ENCODE measurements around the gene ARPP21.

ARPP21 gene

DNA sequence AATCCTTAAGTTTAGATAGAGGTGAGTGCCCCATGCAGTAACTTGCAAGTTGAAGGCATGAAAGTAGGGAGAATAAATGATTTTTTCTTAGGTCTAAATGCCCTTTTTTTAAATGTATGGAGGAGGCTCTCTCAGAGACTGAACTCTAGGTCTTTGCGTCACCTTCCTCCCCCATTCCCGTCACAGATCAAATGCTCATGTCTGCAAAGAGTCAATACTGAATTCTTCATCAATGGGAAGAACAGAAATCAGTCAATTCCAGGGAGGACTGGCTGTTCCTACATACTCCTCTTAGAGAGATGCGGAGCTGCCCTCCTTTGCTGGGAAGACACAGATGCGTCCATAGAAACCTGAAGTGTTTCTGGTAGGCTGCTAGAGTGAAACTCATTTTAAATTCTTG, 98.2 kb downstream of the ARPP21 start:
- no peak for DNase-seq (ENCODE audit: low read depth in 2 of 2)

DNA sequence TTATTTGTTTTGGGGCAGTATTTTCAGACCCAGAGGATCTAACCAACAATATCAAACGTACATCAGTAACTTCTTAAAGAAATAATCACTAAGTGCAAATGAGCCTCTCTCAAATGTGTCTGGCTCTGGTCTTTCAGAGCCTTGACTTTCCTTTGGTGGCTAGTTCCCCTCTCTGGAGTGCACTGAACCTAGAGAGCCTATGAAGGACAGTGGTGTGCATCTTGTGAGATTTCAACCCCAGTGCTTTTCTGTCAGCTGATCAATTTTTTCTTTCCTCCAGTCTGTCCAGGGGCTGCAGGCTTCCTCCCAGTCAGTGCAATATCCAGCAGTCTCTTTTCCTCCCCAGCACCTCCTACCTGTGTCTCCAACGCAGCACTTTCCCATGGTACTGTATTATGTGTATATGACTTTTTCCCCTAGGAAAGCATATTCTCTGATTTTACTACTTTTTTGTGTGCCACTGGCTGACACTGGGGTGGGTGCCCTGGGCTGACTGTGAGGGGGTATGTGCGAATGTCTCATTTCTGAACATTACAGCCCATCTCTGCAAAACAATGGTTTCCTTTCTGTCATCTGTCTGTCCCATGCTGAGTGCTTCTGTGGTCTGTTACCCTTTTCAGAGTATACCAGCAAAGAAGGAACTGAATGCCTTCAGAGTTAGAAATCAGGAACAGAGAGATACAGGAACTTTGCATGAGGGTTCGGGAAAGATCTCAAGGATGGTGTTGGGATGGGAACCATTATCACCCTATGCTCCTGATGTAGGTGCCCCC, 98.8 kb downstream of the ARPP21 start:
- DNase-seq (ENCODE audit: low read depth in 2 of 2) = no peak

DNA sequence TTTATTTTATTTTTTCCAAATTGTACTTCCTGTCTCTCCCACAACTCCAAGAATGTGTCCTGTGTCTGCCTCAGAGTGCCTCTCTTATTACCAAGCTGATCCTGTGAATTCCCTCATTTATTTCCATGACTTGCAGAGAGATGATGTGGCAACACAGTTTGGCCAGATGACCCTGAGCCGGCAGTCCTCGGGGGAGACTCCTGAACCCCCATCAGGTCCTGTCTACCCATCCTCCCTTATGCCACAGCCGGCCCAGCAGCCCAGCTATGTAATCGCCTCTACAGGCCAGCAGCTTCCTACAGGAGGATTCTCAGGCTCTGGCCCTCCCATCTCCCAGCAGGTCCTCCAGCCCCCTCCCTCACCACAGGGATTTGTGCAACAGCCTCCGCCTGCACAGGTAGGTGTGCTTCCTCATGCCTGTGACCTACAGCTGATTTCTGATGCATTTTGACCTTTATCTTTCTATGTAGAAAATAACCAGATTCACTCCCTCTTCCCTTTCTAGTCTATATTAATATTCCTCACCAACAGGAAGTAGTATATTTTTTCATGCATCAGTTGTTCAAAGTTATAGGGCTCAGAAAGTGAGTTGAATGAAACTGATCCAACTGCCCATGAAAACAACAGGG, 100.0 kb downstream of the ARPP21 start:
- DNase-seq (ENCODE audit: low read depth in 2 of 2) = no peak

DNA sequence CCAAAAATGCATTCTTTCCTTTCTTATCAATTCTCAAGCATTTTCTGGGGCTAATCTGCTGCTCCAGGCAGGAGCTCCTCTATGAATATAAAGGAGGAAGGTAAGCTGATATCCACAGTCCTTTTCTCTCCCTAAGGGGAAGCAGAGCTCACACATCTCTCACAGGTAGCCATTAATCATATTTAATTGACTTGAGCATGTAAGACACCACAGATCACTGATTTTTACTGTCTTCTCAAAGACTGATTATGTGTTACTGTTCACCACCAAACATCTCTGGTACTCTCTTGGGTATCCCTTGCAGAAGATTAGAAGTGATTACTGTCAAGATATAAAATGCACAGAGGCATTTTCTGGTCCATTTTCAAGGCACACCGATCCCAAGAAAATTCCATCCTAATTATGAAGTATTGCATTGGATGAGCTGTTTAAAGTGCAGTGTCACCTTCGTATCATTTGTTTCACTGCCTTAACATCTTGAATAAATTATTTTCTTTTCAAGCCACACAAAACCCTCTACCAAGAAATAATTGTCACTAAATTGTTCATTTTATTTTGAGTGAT, 100.7 kb downstream of the ARPP21 start:
- no peak for DNase-seq (ENCODE audit: low read depth in 2 of 2)

DNA sequence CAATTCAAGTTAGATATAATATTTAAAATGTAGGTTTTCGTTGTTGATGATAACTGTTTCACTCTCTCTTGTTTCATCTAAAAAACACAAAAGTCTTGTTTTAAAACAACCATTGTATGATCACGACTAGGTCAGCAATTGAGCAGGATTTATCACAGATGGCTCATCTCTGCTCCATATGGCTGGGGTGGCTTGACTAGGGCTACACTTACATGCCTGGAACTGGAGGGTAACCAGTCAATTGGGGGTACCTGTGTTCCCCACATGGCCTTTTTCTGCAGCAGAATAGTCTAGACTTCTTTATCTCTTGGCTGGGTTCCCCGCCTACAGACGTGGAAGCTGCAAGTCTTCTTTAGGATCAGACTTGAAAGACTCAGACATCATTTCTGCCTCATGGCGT, 103.9 kb downstream of the ARPP21 start:
- DNase-seq (ENCODE audit: low read depth in 2 of 2) = no peak

DNA sequence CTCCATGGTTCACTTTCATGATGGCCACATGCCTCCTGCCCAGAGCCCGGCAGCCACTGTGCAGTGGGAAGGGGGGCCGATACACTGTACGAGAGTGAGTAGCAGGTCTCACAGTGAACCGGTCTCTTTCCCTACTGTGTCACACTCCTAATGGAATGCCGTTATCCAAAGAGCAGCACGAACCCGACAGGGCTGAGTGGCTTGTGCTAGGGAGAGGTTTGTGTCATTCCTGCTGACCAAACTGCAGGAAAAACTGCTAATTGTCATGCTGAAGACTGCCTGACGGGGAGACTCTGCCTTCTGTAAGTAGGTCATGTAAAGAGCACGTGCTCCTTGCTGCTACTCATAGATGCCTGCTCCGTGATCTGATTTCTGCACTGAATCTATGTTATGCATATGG, 105.1 kb downstream of the ARPP21 start:
- no peak for DNase-seq (ENCODE audit: low read depth in 2 of 2)

DNA sequence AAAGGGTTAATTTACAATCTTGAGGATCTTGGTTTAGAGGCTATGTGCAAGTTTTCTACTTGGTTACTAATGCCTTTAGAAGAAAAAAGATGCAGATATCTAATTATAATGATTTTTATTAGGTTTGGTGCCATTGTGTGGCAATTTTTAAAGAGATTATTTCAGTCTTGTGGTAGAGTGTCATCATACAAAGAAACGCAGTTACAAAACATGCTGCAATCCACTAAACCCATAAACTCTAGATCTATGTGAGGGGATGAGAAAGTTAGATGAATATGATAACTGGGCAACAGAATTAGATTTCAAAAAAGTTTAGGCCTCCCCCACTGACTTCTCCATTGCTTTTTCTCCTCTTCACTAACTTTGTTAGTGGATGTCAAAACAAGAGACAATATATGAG, 106.0 kb downstream of the ARPP21 start:
- DNase-seq (ENCODE audit: low read depth in 2 of 2) = no peak

DNA sequence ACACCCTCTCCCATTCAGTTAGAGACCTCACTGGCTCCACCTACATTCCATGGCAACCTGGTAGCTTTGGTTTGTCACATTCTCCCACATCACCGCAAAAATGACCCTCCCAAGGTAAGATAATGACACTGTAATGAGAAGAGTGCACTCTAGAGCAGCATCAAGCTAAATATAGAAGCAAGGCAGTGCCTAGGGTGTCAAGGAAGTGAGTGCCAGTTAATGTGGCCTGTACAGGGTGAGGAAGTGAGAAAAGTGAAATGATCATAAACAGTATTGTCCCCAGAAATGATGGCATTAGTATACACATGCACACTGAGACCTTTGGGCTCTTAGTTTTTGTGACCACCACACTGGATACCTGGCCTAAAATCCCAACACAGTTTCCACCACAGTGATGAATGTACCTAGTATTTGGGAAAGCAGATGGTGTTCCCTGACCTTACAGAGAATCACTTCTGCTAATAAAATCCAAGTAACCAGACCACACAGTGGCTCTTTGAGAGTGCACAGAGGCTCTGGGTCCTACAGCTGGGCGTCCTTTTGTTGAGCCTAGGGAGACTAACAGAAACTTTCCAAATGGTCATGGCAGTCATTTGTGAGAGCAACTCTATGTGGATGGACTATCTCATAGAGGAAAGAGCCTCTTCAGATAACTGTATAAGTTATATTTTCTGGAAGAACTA, 106.6 kb downstream of the ARPP21 start:
- DNase-seq (ENCODE audit: low read depth in 2 of 2) = no peak

DNA sequence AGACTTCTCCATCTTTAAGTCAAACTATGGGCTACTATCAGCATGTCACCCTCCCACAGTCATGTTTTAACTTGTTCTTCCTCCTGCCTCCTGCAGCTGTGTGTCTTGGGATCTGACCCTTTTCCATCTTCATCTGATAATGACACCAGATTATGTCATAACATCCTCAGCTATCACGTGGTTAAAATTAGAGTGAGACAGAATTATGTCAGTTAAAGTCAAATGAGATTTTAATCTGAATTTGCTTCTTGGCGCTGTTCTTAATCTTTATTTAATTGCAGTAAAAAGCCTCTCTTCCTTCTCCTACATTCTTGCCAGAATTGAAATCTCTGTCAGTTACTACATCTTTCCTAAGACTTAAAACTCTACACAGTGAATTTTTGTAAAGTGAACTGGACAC, 107.2 kb downstream of the ARPP21 start:
- no peak for DNase-seq (ENCODE audit: low read depth in 2 of 2)

DNA sequence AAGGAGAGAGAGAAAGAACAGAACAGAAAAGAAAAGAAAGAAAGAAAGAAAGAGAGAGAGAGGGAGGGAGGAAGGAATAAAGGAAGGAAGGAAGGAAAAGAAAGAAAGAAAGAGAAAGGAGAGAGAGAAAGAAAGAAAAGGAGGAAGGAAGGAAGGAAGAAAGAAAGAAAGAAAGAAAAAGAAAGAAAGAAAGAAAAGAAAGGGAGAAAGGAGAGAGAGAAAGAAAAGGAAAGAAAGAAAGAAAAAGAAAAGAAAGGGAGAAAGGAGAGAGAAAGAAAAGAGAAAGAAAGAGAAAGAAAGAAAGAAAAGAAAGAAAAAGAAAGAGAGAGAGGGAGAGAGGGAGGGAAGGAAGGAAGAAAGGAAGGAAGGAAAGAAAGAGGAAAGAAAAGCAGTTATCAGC, 108.8 kb downstream of the ARPP21 start:
- no peak for DNase-seq (ENCODE audit: low read depth in 2 of 2)

DNA sequence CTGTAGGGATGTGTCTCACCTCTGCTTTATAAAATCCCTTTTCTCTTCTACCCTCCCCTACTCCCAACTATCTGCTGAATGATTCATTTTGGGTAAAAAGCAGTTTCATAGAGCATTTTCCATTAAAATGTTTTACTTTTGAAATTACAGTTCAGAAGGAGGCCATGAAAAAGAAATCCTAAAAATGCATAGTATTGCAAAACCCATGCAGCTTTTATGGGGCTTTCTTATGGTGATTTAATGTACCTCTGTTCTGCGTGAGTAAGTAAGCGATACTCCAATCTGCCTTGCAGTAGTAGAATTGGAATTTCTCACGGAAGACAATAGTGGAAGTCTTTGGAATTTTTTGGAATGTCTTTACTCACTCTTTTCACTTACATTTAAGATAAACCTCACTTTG, 111.9 kb downstream of the ARPP21 start:
- no peak for DNase-seq (ENCODE audit: low read depth in 2 of 2)

DNA sequence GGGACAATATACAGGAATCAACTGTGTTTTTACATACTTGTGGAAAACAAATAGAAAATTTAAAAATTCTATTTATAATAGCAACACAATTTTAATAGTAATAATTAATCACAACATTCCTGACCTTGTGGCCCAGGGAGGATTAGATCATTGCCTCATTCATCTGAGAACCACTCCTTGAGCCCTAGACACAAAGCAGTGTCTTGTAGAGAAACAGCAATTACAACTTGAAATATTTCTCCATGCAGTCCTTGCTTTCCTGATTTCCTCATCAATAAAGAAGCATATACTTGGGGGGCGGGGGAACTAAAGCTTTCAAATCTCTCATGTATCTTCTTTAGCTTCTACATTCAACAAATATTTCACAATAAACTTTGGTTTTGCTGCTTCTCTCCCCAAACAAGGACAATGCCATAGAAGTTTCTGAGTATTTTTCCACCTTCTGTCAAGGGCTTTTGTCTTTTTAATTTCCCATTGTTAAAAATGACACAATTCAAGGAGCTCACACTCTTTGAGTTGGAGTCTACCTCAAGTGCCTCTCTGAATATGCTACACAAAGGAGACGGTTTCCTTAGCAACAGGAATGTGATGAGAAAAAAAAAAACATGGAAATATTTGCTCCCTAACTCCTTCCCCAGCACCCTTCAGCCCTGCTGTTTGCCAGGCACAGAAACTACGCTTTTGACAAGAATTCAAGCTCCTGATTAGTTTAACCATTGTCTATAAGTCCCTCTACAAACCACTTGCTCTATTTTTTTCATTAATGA, 118.8 kb downstream of the ARPP21 start:
- DNase-seq (ENCODE audit: low read depth in 2 of 2) = no peak

DNA sequence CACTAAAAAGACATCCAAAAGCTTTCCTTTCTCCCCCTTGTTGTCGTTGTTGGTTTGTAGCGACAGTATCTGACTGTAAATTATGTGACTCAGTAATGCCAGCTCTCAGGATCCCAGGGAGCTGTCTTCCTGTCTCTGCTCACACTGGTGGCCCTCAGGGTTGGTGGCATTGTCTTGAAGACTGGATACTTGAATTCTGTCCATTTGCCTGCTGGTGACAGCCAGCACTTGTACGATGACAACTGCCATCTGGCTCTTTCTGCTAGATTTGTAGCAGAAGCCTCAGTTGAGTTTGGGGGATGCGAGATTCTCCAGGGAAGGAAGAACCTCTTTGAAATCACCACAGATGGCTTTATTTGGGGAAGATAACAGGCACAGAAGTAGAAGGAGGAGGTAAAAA, 120.8 kb downstream of the ARPP21 start:
- DNase-seq (ENCODE audit: low read depth in 2 of 2) = no peak

DNA sequence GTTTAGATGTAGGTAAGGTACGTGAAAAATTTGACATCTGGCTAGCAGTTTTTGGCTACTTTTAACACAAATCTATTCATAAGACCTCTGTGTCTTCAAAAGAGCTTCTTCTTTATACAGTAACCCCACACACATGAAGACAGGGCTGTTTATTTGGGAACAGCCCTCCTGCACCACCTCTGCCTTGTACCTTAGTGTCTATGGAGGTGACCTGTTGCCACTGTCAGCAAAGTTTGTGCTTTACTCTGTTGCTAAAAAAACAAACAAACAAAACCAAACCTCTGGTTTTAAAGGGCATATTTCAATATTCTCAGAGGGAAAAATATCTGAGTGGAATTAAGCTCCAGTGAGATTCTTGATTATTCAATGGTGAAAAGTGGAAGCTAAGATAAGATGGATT, 122.0 kb downstream of the ARPP21 start:
- no peak for DNase-seq (ENCODE audit: low read depth in 2 of 2)

DNA sequence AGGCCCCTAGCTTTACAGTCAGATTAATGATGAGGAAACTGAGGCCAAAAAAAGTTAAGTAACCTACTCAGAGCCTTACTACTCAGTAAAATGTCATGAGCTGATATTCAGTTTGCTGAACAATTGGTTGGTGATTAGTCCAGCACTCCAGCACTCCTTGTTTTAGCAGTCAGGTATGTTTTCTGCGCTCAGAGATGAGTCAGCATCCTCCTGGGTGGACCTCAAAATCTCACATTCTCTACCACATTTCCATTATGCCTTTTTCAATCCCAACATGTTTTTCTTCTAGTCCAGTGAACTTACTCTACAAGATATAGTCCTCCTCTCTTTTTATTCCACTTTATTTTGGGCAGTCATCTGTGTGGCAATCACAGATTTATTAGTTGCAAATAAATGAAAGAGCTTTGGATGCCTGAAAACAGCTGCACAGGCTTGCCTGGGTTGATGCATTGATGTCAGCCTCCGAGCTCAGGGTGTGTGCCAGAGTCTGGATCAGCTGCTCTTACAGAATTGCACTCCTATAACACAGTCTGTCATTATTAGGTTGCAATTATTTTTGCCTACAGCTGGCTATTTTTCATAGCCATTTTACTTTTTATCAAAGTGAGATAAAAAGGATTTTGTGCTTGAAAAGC, 133.2 kb downstream of the ARPP21 start:
- DNase-seq (ENCODE audit: low read depth in 2 of 2) = no peak

DNA sequence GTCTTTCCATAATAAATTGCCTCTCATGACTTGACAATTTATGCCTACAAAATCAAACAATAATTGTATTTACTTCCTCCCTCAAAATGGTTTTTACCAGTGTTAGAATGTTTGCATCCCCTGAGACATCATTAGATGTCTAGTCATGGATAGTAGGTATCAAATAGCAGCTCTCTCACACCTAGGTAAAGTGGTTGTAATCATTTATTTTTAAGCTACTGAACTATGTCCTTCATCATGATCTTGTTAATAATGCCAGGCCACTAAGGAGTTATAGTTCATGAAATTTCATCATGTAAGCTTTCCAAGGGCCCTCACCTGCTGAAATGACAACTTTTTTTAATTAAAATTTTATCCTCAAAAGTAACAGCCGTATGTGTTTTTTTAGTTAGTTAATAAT, 134.1 kb downstream of the ARPP21 start:
- no peak for DNase-seq (ENCODE audit: low read depth in 2 of 2)

DNA sequence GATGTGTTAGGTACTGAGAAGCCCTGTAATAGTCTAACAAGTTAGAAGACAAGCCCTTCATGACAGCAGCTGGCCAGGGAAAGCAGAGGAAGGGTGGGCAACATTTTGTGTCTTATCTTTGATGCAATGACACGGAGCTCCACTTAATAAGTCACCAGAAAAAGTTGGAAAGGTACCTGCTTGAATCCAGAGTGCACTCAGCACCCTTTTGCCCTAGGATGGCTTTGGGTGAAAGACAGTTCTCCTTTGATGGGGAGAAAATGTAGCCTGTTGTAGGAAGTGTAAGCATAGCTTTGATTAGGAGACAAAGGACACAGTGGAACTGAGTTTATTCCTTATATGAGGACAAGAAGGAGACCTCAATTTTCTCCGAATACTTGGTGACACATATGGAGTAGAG, 137.0 kb downstream of the ARPP21 start:
- DNase-seq (ENCODE audit: low read depth in 2 of 2) = no peak

DNA sequence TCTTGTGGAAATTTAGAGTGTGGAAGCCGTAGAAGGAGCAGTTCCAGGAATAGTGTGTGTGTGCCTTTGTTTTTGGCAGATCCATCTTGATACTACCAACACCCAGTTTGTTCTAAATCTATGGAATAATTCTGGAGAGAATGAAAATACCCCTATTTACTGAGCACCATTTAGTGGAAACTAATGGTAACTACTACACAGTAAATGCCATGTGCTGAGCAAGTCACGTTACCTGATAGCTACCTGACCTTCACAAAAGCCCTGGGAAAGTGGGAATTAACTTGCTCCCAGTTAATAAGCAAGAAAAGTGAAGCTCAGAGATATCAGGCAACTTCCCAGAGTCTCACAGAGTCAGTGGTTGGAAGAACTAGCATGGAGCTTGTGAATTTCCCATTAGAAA, 137.7 kb downstream of the ARPP21 start:
- DNase-seq (ENCODE audit: low read depth in 2 of 2) = no peak

DNA sequence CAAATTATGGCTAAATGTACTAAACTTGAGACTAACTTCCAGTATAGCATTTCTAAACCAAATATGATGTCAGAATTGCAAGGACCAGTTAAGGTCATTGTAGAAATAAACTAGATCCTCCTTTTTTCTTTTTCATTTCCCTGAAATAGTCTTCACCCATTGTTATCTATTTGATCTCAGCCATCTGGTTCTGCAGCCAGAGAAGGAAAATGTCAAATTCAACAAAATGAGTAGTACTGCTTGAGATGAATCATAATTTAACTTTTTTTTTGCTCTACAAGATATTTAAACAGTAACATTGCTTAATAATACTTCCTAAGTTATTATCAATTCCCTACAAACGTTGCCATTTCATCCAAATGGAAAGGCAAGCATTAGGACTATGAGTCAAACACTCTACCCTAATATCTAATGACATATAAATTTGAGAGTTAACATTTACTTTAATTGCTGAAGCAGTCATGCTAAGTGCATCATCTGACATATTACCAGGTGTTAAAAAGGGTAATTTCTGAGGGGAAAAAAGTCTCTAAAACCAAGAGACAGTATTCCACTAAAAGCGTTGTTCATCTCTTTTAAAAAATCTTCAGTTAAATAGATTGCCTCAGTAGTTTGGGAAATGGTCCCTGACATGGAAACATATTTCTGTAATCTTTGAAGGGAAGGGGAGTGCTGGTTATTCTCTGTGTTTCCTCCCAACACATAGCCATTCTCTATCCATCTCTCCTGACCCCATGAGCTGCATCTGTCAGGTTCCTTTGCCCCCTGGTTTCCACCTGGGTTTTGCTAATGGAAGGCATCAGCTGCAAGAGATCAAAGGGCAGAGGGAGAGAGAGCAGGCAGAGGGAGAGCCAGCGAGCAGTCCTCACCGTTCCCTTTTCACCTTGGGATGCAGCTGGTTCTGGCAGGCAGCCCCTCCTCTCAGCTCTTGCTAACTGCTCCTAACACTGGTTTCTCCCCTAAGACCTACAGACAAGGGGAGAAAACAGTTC, 138.5 kb downstream of the ARPP21 start:
- no peak for DNase-seq (ENCODE audit: low read depth in 2 of 2)

DNA sequence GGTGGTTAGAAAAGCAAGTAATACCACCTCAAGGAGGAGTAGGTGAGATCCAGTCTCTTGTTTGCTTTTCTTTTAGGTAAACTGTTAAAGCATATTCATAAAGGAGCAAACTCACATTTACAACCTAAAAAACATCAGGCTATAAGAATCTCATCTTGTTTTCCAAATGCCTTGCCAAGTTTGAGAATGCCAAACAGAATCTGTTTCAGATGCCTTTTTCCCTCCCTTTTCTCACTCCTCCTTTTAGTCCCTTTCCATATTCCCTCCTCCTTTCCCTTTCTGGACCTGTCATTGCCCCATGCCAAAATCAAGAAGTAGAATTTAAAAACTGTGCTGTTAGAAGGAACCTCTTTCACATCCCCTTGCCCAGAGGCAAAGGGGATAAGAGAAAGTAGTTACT, 140.3 kb downstream of the ARPP21 start:
- no peak for DNase-seq (ENCODE audit: low read depth in 2 of 2)

Data from stimulated activated CD4-positive, alpha-beta T cell treated with anti-CD3 and anti-CD28 coated beads, Interleukin-1b, Interleukin-23, amount 100 ng/mL, for 1 hour (primary cell).